Pancreas (tissue), 10 donors: ENCODE results near the gene SCPEP1. TPM values are rescaled to one million over a fixed set of nuclear protein-coding genes. Genes with fewer than 3 reads are reported as not detected.

Experiments
- ATAC-seq, 4 donors: fragments of 200-7000 bp; cut with Tn5 transposase; one replicate each; pipeline versions ENCODE4 v1.8.0 to v1.9.1; 2020; ENCODE audit warnings: mild to moderate bottlenecking in 4 of 4, moderate library complexity in 4 of 4
- DNase-seq, 6 donors: peaks; one replicate each; pipeline ENCODE4 v3.0.0-alpha.2; 2020
- FAIRE-seq: peaks from 2 replicates; lab custom pipeline; 2012; peaks lifted over from hg19 to GRCh38; lab: Jason Lieb, UNC
- H3K27ac ChIP-seq, 4 donors: fragments of 200-600 bp; sonication (generic); 1 replicate in 3 of 4; 2 replicates in 1 of 4; pipeline versions ENCODE4 v1.5.0 to v1.8.0; 2020
- H3K27me3 ChIP-seq, 4 donors: fragments of 200-600 bp; one replicate each; pipeline ENCODE4 v1.8.0; 2021
- H3K36me3 ChIP-seq, 3 donors: fragments of 200-600 bp; sonication (generic) in 1 of 3; one replicate each; pipeline versions ENCODE4 v1.5.0 to v1.8.0; 2020 to 2021
- H3K4me1 ChIP-seq, 3 donors: fragments of 200-600 bp; one replicate each; pipeline ENCODE4 v1.8.0; 2021
- H3K4me3 ChIP-seq, 4 donors: fragments of 200-600 bp; sonication (generic) in 2 of 4; one replicate each; pipeline versions ENCODE4 v1.5.0 to v1.8.0; 2020 to 2021
- H3K9me3 ChIP-seq, 4 donors: fragments of 200-600 bp; one replicate each; pipeline ENCODE4 v1.8.0; 2021
- CTCF ChIP-seq, 4 donors: fragments of 200-600 bp; sonication (generic) in 3 of 4; IDR thresholded peaks; one replicate each; pipeline versions ENCODE4 v1.5.0 to v1.8.0; 2021; ENCODE audit warnings: antibody characterized with exemption in 4 of 4
- WGBS, 2 donors: extraction: QIAGEN DNeasy Blood & Tissue Kit; methylation state at CpG; one replicate each; pipeline ENCODE4 v1.1.7; 2013; 5-methylcytosine and 5-hydroxymethylcytosine counted together
- intact Hi-C, 3 donors: fragments of 100-400 bp; cut with DNase I; formaldehyde crosslinking; loops; one replicate each; pipeline versions ENCODE4 v1.11.1 to v1.14.2; 2022
- polyA plus RNA-seq, 2 donors: library from polyadenylated mRNA; stranded (reverse); fragments of 200-250 nt; gene quantifications; one replicate each; pipeline ENCODE4 v1.2.3, GENCODE V29; 2013
- total RNA-seq, 6 donors: library from RNA; stranded (reverse); fragmentation: NEBNext Ultra II Directional in 4 of 6; extraction: Animal tissue kit (Norgen Biotek cat#: 25700) in 4 of 6; gene quantifications; one replicate each; pipeline versions ENCODE4 v1.2.1 to v1.2.4, GENCODE V29; 2021 to 2023
- donor health status: healthy with polysubstance abuse.
- donor health status: DM: no; HTN: no; CAD: no; lungs with moderate emphysema.
- donor health status: DM: no; HTN: no; CAD: no.
- donor health status: control.
- donor health status: control.
- donor health status: Bipolar disorder and iron deficiency.
- donor health status: DM: yes; HTN: yes; CAD: no.
- donor health status: DM: no; HTN: no; CAD: no.
- donor health status: DM: no; HTN: no; CAD: no.
- donor health status: DM: yes; HTN: yes; CAD: no.

The SCPEP1 gene
- total and polyA plus RNA-seq, 8 donors, result 6.6 to 37.2 (median 16.3) TPM

DNA sequence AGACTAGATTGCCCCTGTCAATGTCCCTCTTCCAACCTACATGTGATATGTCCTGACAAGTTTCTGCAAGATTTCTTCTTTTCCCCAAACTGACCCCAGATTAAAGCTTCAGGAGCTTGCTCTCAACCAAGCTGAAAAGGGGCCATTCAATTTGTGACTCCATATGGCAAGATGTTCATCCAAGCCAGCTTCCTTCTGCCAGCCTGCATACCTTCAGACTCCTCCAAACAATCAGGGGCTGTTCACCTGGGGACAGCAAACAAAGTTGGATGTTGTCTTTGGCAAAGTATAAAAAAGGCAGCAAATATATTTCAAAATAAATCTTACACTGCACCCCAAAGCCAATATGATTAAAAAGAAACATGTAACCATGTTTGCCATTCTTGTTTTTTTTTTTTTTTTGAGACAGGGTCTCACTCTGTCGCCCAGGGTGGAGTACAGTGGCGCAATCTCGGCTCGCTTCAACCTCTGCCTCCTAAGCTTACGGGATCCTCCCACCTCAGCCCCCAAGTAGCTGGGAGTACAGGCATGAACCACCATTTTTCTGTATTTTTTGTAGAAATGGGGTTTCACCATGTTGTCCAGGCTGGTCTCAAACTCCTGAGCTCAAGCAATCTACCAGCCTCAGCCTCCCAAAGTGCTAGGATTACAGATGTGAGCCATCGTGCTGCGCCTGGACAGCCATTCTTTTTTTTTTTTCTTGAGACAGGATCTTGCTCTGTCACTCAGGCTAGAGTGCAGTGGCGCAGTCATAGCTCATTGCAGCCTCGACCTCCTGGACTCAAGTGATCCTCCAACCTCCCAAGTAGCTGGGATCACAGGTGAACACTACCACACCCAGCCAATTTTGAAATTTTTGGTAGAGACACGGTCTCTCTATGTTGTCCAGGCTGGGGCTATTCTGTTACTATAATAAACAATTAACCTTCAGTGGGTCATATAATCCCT is 57.1 kb downstream of the SCPEP1 start:
- Histone ChIP-seq H3K4me1 (peaks cover 15 to 29% (median 19%) of the 10 kb centered on the region in 3 donors), H3K9me3 (no peaks in the 10 kb centered on the region), H3K27me3 (no peaks in the 10 kb centered on the region), H3K27ac (peak overlapping the region in 1 of 4 donors; percentile 52), H3K36me3 (no peaks in the 10 kb centered on the region), H3K4me3 (peak overlapping the region in 1 of 4 donors; percentile 20)
- intact Hi-C loops, result no loop called here
- FAIRE-seq, result no peak
- 72 to 79% methylated on average over 10 of the region's 10 CpGs for WGBS, 2 donors
- no peak for DNase-seq
- ATAC-seq, result peak in 1 of 4 donors; percentile 1
- no peak for TF ChIP-seq CTCF (IDR thresholded peaks at IDR 0.05)

DNA sequence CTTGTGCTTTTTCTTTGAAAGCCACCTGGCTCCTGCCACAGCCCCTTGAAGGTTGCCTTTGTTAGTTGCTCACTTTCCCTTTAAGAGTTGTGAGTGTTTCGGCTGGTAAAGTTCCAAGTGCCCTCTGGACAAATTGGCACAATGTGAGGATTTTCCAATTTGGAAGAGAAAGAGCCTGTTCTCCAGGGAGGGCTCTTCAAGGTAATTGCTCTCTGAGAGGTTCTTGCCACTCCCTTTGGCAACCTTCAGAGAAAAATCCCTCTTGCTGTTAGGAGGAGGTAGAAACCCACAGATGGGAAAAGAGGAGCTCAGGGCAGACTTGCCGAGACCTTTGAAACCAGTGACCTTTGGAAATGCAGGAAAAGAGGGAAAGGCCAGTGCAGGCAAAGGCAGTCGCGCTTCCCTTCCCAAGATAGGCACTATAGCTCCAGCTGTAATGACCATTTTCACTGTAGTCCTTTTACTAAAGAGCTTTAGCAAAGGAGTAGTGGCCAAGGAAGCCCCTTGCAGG is 58.1 kb downstream of the SCPEP1 start:
- no peaks in the 10 kb centered on the region for H3K36me3 ChIP-seq
- peak in 4 of 6 donors; percentile 49 to 74 (median 65) for DNase-seq
- WGBS, 2 donors, result 18 to 24% methylated on average over 4 of the region's 4 CpGs
- peak overlapping the region; percentile 27 to 52 (median 48) for H3K27ac ChIP-seq
- H3K4me3 ChIP-seq, result peak overlapping the region in 2 of 4 donors; percentile 9 to 20
- intact Hi-C loops, result no loop called here
- ATAC-seq, result peak; percentile 81 to 87 (median 84)
- no peaks in the 10 kb centered on the region for H3K27me3 ChIP-seq
- no peaks in the 10 kb centered on the region for H3K9me3 ChIP-seq
- peak; percentile 45 for FAIRE-seq
- no peak for TF ChIP-seq CTCF (IDR thresholded peaks at IDR 0.05)
- peaks cover 15 to 29% (median 19%) of the 10 kb centered on the region in 3 donors for H3K4me1 ChIP-seq

DNA sequence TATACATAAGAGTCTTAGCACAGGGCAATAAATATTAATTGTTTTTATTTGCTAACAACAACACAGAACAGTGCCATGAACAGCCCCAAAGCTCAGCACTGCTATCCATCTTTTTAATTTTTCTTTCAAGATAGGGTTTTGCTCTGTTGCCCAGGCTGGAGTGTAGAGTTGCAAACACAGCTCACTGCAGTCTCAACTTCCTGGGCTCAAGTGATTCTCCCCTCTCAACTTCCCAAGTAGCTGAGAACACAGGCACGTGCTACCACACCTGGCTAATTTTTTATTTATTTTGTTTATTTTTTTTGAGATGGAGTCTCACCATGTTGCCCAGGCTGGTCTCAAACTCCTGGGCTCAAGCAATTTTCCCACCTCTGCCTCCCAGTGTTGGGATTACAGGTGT is 59.5 kb downstream of the SCPEP1 start:
- Histone ChIP-seq H3K27me3 (no peaks in the 10 kb centered on the region), H3K9me3 (no peaks in the 10 kb centered on the region), H3K4me1 (peaks cover 15 to 29% (median 19%) of the 10 kb centered on the region in 3 donors), H3K4me3 (no peak overlapping the region), H3K27ac (no peak overlapping the region), H3K36me3 (no peaks in the 10 kb centered on the region)
- ATAC-seq (no peak), FAIRE-seq (no peak), DNase-seq (no peak)
- WGBS, 2 donors, result 30% methylated on average over 1 of the region's 1 CpG
- TF ChIP-seq CTCF (IDR thresholded peaks at IDR 0.05), result no peak
- intact Hi-C loops, result no loop called here

GRCh38 chr17:57038486-57038885 is 60.6 kb downstream of the SCPEP1 start:
- TF ChIP-seq CTCF (IDR thresholded peaks at IDR 0.05), result no peak
- ATAC-seq, result no peak

More at GRCh38 chr17:57038486-57038885, 60.6 kb downstream of the SCPEP1 start:
- no peak overlapping the region for H3K4me3 ChIP-seq
- H3K27ac ChIP-seq, result no peak overlapping the region
- intact Hi-C loops, result no loop called here
- DNase-seq (no peak), FAIRE-seq (no peak)
- no peaks in the 10 kb centered on the region for H3K9me3 ChIP-seq
- 77 to 84% methylated on average over 3 of the region's 3 CpGs for WGBS, 2 donors
- H3K36me3 ChIP-seq, result no peaks in the 10 kb centered on the region
- H3K27me3 ChIP-seq, result no peaks in the 10 kb centered on the region
- peaks cover 15 to 25% (median 15%) of the 10 kb centered on the region in 3 donors for H3K4me1 ChIP-seq
